DND-41 (cell line): ENCODE measurements around the gene ZSCAN12.

Experiments used
- ATAC-seq: fragments of 200-7000 bp; cut with Tn5 transposase; 3 replicates; pipeline ENCODE4 v1.9.1; 2021; ENCODE audit warnings: low read depth; ENCODE audit not compliant: insufficient read depth
- DNase-seq: peaks from one replicate; pipeline ENCODE4 v3.0.0-alpha.2; 2020
- H2AFZ ChIP-seq: 2 replicates; pipeline ENCODE4 v1.6.0; 2012; ENCODE audit warnings: low read depth, low read length
- H3K27ac ChIP-seq: 2 replicates; pipeline ENCODE4 v1.5.1; 2012; ENCODE audit warnings: low read length, inconsistent platforms
- H3K27me3 ChIP-seq: fragments of 200-600 bp; sonication (generic); 2 replicates; pipeline ENCODE4 v1.6.0; 2012; ENCODE audit warnings: low read length, mild to moderate bottlenecking, inconsistent platforms; ENCODE audit not compliant: insufficient read depth, poor library complexity
- H3K36me3 ChIP-seq: 2 replicates; pipeline ENCODE4 v1.5.1; 2012; ENCODE audit warnings: low read length, inconsistent platforms; ENCODE audit not compliant: insufficient read depth
- H3K4me1 ChIP-seq: 2 replicates; pipeline ENCODE4 v1.5.1; 2012; ENCODE audit warnings: mild to moderate bottlenecking, low read length; ENCODE audit not compliant: insufficient read depth
- H3K4me2 ChIP-seq: 2 replicates; pipeline ENCODE4 v1.6.0; 2012; ENCODE audit warnings: mild to moderate bottlenecking, moderate library complexity, low read length, inconsistent platforms; ENCODE audit not compliant: insufficient read depth
- H3K4me3 ChIP-seq, 2 experiments: fragments of 200-600 bp in 1 of 2; shearing (Covaris generic) in 1 of 2; 2 replicates each; pipeline ENCODE4 v1.5.1; 2012 to 2016; ENCODE audit warnings: inconsistent platforms in 2 of 2, low read length in 2 of 2, mild to moderate bottlenecking in 2 of 2, low read depth in 1 of 2, moderate library complexity in 1 of 2
- H3K79me2 ChIP-seq: 2 replicates; pipeline ENCODE4 v1.6.0; 2012; ENCODE audit warnings: low read length, inconsistent platforms; ENCODE audit not compliant: insufficient read depth
- H3K9ac ChIP-seq: 2 replicates; pipeline ENCODE4 v1.6.0; 2012; ENCODE audit warnings: low read depth, mild to moderate bottlenecking, inconsistent platforms, low read length, moderate library complexity
- H3K9me3 ChIP-seq: 2 replicates; pipeline ENCODE4 v1.5.1; 2012; ENCODE audit warnings: low read length, moderate library complexity, mild to moderate bottlenecking, inconsistent platforms; ENCODE audit not compliant: insufficient read depth, severe bottlenecking
- H4K20me1 ChIP-seq: 2 replicates; pipeline ENCODE4 v1.6.0; 2012; ENCODE audit warnings: low read length; ENCODE audit not compliant: insufficient read depth
- CTCF ChIP-seq: IDR thresholded peaks from 2 replicates; pipeline ENCODE4 v1.5.1; 2012; ENCODE audit warnings: borderline replicate concordance, low read length, moderate library complexity, mild to moderate bottlenecking; ENCODE audit not compliant: poor library complexity, severe bottlenecking; ENCODE audit errors: extremely low read depth
- EZH2 ChIP-seq: IDR thresholded peaks from 3 replicates; pipeline ENCODE4 v1.6.1; 2012; ENCODE audit warnings: borderline replicate concordance, low read depth, mild to moderate bottlenecking, moderate library complexity, low read length, inconsistent platforms; ENCODE audit not compliant: severe bottlenecking

ZSCAN12 gene

GRCh38 chr6:28349344-28349891, 50.1 kb downstream of the ZSCAN12 start:
- H3K4me2 ChIP-seq, result peak overlapping the region; percentile 77
- H3K27ac ChIP-seq, result peak overlapping the region; percentile 91
- DNase-seq (no peak), ATAC-seq (peak; percentile 16)
- H3K9me3 ChIP-seq, result no peaks in the 10 kb centered on the region
- no peak for TF ChIP-seq CTCF
- H3K9ac ChIP-seq, result peak overlapping the region; percentile 83
- H2AFZ ChIP-seq, result peak overlapping the region; percentile 99
- peaks cover 26% of the 10 kb centered on the region for H3K4me1 ChIP-seq
- H3K36me3 ChIP-seq, result peaks cover 8% of the 10 kb centered on the region
- H3K79me2 ChIP-seq, result peaks cover 41% of the 10 kb centered on the region
- H4K20me1 ChIP-seq, result no peaks in the 10 kb centered on the region
- H3K4me3 ChIP-seq, result peak overlapping the region; percentile 72 to 91
- H3K27me3 ChIP-seq, result peaks cover 19% of the 10 kb centered on the region

- Histone ChIP-seq H3K4me2 (no peak overlapping the region), H3K9ac (no peak overlapping the region), H3K79me2 (peaks cover 25% of the 10 kb centered on the region), H3K4me3 (no peak overlapping the region), H3K36me3 (no peaks in the 10 kb centered on the region), H4K20me1 (no peaks in the 10 kb centered on the region), H3K9me3 (no peaks in the 10 kb centered on the region), H3K27me3 (peaks cover 19% of the 10 kb centered on the region), H2AFZ (no peak overlapping the region), H3K27ac (no peak overlapping the region), H3K4me1 (peaks cover 24% of the 10 kb centered on the region)
- TF ChIP-seq EZH2 (no peak), CTCF (no peak)
- DNase-seq (no peak), ATAC-seq (no peak)
Observed at GRCh38 chr6:28347119-28347518, 52.4 kb downstream of the ZSCAN12 start.

GRCh38 chr6:28345201-28345600, 54.3 kb downstream of the ZSCAN12 start:
- Histone ChIP-seq H3K36me3 (no peaks in the 10 kb centered on the region), H2AFZ (no peak overlapping the region), H3K9ac (no peak overlapping the region), H3K4me1 (peaks cover 19% of the 10 kb centered on the region), H3K27ac (no peak overlapping the region), H3K27me3 (peaks cover 19% of the 10 kb centered on the region), H3K9me3 (peaks cover 3% of the 10 kb centered on the region), H4K20me1 (no peaks in the 10 kb centered on the region), H3K4me2 (no peak overlapping the region), H3K4me3 (no peak overlapping the region), H3K79me2 (peaks cover 6% of the 10 kb centered on the region)
- TF ChIP-seq EZH2, result no peak
- no peak for TF ChIP-seq CTCF
- DNase-seq (no peak), ATAC-seq (no peak)
